Dendritic cell treated with granulocyte-macrophage colony-stimulating factor and Interleukin-4, amounts not matched to agents 40 ng/mL and 50 ng/mL, for 4 days (primary cell): ENCODE data around the gene BRAP.
"Not testable (repeated sequence)": the region's sequence is repeated elsewhere in the genome, so short reads cannot be mapped to it uniquely, and the experiment has no call there.

ENCODE experiments used
- H3K27ac Mint-ChIP-seq: one replicate; pipeline ENCODE4 v1.8.0; 2022; ENCODE audit warnings: mild to moderate bottlenecking, mixed read lengths
- H3K27me3 Mint-ChIP-seq: one replicate; pipeline ENCODE4 v1.8.0; 2022; ENCODE audit warnings: mild to moderate bottlenecking, mixed read lengths
- H3K36me3 Mint-ChIP-seq: one replicate; pipeline ENCODE4 v1.8.0; 2022; ENCODE audit warnings: low read depth, mixed read lengths
- H3K4me1 Mint-ChIP-seq: one replicate; pipeline ENCODE4 v1.8.0; 2022; ENCODE audit warnings: low read depth, mixed read lengths
- H3K4me3 Mint-ChIP-seq: one replicate; pipeline ENCODE4 v1.8.0; 2022; ENCODE audit warnings: mild to moderate bottlenecking, moderate library complexity, mixed read lengths
- H3K9me3 Mint-ChIP-seq: one replicate; pipeline ENCODE4 v1.8.0; 2022; ENCODE audit warnings: mixed read lengths
- intact Hi-C: fragments of 100-400 bp; cut with micrococcal nuclease; formaldehyde crosslinking; loops from one replicate; pipeline ENCODE4 v1.15.0; 2022

Gene BRAP

DNA sequence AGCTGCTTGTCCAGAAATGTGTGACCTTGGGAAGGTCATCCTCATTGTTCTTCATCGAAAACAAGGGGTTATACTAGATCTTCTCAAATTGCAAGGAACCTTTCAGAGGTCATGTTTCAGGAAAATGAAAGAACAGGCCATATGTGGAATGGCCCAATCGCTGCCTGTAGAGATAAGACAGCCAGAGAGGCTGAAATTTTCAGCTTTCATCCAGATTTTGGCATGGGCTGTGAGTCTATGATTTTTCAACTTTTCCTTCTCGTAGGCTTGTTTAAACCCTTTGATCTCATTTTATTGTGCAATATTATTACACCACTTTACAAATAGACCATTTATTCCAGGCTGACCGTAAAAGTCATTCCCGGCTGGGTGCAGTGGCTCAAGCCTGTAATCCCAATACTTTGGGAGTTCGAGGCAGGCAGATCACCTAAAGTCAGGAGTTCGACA is 69.6 kb downstream of the BRAP start:
- Mint-ChIP-seq H3K36me3 (no peaks in the 10 kb centered on the region), H3K27me3 (no peaks in the 10 kb centered on the region), H3K4me1 (no peaks in the 10 kb centered on the region), H3K9me3 (no peaks in the 10 kb centered on the region), H3K27ac (no peak overlapping the region), H3K4me3 (no peak overlapping the region)
- intact Hi-C loops: no loop called here

DNA sequence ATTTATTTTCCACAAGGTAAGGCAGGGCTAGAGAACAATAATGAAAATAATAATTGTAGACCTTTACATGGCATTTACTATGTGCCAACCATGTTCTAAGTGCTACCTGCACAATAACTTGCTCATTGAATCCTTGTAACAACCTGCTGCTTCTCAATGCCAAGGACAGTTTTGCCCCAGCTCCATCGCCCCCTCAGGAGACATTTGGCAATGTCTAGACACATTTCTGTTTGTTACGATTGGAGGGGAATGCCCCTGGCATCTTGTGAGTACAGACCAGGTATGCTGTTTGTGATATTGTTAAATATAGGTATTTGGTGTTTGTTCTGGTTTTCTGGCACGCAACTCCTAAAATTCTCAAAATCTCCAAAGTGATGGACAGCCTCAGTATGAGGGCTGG is 78.5 kb downstream of the BRAP start:
- Mint-ChIP-seq H3K27ac (no peak overlapping the region), H3K4me1 (no peaks in the 10 kb centered on the region), H3K36me3 (no peaks in the 10 kb centered on the region), H3K27me3 (no peaks in the 10 kb centered on the region), H3K9me3 (no peaks in the 10 kb centered on the region), H3K4me3 (no peak overlapping the region)
- intact Hi-C loops: no loop called here

DNA sequence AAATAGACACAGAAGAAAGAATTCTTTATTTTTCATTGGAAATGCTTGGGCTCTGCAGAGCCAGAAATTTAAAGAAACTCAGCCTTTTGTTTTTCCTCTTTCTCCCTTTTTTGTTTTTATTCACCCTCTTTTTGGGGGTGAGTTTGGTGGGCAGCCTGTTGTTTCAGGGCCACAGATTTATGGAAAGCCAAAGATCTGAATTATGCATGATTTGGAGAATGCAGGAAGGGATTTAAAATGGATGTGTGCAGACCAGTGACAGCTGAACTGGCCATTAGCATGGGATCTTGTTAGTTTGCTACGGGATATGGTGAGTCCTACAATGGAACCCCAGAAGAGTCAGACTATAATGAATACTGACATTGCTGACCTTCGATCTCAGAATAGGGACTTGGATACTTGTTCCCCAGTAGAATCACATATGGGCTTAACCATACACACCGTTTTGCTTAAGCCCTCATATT is 79.0 kb downstream of the BRAP start:
- Mint-ChIP-seq H3K27me3 (no peaks in the 10 kb centered on the region), H3K9me3 (no peaks in the 10 kb centered on the region), H3K4me3 (no peak overlapping the region), H3K36me3 (no peaks in the 10 kb centered on the region), H3K4me1 (no peaks in the 10 kb centered on the region), H3K27ac (no peak overlapping the region)
- intact Hi-C loops: no loop called here

DNA sequence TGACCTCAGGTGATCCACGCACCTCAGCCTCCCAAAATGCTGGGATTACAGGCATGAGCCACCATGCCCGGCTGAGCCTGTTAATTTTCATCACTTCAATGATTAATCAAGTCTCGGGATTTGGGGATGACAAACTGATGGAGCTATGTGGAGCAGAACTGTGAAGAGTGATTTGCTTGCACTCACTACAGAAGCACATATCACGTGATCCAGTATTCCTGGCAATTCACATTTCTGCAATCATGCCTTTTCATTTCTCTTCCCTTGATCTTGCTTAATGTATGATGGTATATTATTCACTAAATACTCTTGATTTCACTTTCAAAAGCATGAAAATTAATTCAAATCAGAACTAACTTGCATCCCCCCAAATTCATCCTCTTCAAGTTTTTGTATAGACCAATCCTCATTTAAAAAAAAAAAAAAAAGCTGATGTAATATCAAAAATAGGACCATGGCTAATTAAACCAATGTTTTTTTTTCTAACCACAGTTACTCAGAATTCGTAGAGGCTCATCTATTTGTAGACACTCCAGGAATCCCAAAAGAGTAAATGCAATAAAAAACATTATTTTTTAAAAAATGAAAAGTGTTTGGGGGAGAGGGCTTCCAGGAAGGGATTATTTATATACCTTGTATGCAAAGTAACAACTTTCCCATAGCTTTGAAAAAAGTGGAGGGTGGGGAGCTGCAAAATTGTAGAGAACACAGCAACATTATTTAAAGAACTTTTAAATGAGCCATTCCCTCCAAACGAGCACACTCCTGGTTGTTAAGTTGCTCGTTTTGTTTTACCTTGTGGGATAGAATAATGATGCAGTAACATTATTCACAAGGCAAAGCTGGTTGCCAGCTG is 79.6 kb downstream of the BRAP start:
- intact Hi-C loops: no loop called here
- no peaks in the 10 kb centered on the region for H3K4me1 Mint-ChIP-seq
- no peak overlapping the region for H3K4me3 Mint-ChIP-seq
- H3K36me3 Mint-ChIP-seq: no peaks in the 10 kb centered on the region
- H3K27ac Mint-ChIP-seq: no peak overlapping the region
- H3K27me3 Mint-ChIP-seq: no peaks in the 10 kb centered on the region
- no peaks in the 10 kb centered on the region for H3K9me3 Mint-ChIP-seq

DNA sequence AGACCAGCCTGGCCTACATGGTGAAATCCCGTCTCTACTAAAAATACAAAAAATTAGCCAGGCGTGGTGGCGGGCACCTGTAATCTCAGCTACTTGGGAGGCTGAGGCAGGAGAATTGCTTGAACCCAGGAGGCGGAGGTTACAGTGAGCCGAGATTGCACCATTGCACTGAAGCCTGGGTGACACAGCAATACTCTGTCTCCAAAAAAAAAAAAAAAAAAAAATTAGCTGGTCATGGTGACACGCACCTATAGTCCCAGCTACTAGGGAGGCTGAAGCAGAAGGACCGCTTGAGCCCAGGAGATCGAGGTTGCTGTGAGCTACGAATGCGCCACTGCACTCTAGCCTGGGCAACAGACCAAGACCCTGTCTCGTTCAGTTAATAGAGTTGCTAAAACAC is 82.9 kb downstream of the BRAP start:
- H3K36me3 Mint-ChIP-seq, H3K27ac Mint-ChIP-seq, H3K4me1 Mint-ChIP-seq, intact Hi-C loops, H3K4me3 Mint-ChIP-seq, H3K9me3 Mint-ChIP-seq, H3K27me3 Mint-ChIP-seq: not testable (repeated sequence)

DNA sequence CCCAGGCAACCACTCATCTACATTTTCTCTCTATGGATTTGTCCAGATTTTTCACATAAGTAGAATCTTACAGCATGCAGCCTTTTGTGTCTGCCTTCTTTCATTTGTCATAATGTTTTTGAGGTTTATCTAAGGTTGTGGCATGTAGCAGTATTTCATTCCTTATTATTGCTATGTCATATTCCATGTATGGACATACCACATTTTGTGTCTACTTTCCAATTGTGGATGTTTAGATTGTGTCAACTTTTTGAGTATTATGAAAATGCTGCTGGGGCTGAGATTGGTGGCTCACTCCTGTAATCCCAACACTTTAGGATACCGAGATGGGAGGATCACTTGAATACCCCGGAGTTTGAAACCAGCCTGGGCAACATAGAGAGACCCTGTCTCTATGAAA is 83.4 kb downstream of the BRAP start:
- no peaks in the 10 kb centered on the region for H3K27me3 Mint-ChIP-seq
- H3K9me3 Mint-ChIP-seq: no peaks in the 10 kb centered on the region
- H3K4me1 Mint-ChIP-seq: peaks cover 14% of the 10 kb centered on the region
- no peak overlapping the region for H3K4me3 Mint-ChIP-seq
- peaks cover 11% of the 10 kb centered on the region for H3K36me3 Mint-ChIP-seq
- intact Hi-C loops: no loop called here
- no peak overlapping the region for H3K27ac Mint-ChIP-seq

DNA sequence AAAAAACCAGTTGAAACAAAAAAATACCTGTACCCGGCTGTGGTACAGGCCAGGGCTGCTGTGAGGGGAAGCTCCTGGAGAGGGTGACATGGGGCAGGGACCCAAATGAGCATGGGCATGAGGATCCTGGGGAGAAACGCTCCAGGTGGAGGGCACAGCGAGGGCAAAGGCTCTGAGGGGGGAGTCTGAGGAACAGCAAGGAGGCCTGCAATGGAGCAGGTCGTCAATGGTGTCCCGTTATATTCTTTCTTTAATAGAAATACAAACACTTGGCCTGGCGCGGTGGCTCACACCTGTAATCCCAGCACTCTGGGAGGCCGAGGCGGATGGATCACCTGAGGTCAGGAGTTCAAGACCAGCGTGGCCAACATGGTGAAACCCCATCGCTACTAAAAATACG is 84.8 kb downstream of the BRAP start:
- Mint-ChIP-seq H3K36me3 (peaks cover 18% of the 10 kb centered on the region), H3K4me1 (peaks cover 21% of the 10 kb centered on the region)
- H3K9me3 Mint-ChIP-seq, H3K4me3 Mint-ChIP-seq, H3K27me3 Mint-ChIP-seq, intact Hi-C loops, H3K27ac Mint-ChIP-seq: not testable (repeated sequence)

DNA sequence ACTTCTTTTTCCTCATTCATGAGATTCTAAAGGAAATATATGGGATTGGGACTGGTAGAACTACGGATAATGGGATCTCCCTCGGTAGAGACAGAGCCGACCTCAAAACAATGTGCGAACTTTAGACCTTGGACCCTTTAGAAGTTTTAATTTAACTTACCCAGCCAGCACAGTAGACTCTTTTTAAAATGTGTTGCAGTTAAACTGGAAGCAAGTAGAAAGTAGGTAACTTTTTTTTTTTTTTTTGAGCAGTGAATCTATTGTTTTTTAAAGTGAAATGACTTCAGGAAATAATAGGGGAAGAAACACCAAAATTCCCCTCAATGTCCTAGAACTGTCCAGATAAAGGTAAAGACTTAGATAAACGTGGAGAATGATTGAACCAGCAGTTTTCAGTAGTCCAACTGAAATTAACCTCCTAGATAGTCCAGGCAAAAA is 85.5 kb downstream of the BRAP start:
- H3K27ac Mint-ChIP-seq: peak overlapping the region; percentile 87
- H3K9me3 Mint-ChIP-seq: no peaks in the 10 kb centered on the region
- H3K4me1 Mint-ChIP-seq: peaks cover 29% of the 10 kb centered on the region
- no peaks in the 10 kb centered on the region for H3K27me3 Mint-ChIP-seq
- H3K36me3 Mint-ChIP-seq: peaks cover 25% of the 10 kb centered on the region
- peak overlapping the region; percentile 88 for H3K4me3 Mint-ChIP-seq
- intact Hi-C loops: no loop called here

DNA sequence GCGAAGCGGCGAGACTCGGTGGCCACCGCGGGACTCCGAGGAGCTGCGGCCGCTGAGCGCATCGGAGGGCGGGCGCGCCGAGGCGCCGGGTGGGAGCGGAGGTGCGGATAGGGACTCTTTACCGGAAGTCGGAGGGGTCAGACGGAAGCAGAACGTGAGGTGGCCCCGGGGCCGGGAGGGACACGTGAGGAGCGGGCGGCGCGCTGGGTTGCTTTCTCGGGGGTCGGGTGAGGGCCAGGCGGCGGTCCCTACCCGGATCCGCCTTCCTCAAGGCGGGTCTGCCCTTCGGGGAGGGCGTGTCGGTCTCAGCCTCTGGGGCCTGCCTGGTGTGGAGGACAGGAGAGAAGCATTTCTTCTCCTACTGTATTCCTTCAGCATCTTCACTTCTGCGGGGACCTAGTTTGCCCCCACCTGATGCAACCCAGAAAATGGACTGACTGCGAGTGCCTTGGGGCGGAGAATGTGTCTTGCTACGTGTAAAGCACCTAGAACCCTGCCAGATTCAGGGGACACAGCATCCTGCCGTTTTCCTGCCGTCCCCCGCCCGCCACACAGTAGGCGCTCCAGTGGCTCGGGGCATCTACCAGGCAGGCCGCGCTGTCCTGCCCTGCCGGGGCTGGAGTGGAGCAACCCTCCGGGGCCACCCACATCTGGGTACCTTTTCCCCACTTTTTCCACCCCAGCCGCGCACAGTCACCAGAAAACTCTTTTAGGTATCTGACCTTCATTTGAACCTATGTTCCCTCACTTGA is 86.1 kb downstream of the BRAP start:
- Mint-ChIP-seq H3K27me3 (no peaks in the 10 kb centered on the region), H3K36me3 (peaks cover 31% of the 10 kb centered on the region), H3K27ac (peak overlapping the region; percentile 87), H3K4me3 (peak overlapping the region; percentile 88), H3K4me1 (peaks cover 35% of the 10 kb centered on the region), H3K9me3 (no peaks in the 10 kb centered on the region)
- intact Hi-C loops: loop anchor here (10.0 kb wide), 1 partner anchor 85 kb away; the partner anchor contains the start of genes ACAD10 and BRAP

DNA sequence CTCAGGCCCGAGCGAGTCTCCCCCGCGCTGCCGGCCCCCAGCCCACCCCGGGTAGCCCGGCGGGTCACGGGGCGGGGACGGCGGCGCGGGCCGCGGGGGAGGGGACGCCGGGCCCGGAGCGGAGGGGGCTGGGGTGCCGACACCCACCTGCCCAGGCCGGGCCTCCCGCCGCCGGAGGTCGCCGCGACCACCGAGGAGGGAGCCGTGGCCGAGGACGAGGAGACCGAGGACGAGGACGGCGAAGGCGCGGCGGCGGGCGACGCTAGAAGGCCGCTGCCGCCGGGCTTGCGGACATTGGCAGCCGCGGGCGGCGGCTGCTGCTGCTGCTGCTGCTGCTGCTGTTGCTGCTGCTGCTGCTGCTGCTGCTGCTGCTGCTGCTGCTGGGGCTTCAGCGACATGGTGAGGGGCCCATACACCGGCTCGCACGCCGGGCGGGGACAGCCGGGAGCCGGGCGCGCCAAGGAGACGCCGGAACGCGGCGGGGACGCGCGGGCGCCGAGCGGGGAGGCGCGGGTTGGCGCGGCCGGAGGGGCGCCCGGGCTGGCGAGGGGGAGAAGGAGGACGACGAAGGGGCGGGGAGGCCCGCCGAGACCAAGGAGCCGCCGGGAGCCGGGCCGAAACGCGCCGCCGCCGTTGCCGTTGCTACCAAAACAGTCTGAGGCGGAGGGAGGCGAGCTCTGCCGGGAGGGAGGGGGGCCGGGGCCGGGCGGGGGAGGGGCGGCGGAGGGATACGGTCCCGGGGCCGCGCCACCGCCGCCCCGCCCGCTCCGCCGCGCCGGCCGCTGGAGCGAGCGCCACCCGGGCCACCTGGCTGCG is 86.9 kb downstream of the BRAP start, which contains the start of gene ATXN2:
TSS of gene ATXN2 (minus strand) at position 679 of the 816 bp plus-strand sequence. CDS start at position 398, 281 bp downstream.
- intact Hi-C loops: loop anchor here (10.0 kb wide), 1 partner anchor 86 kb away; the partner anchor contains the start of genes ACAD10 and BRAP
- peaks cover 40% of the 10 kb centered on the region for H3K4me1 Mint-ChIP-seq
- H3K36me3 Mint-ChIP-seq: peaks cover 31% of the 10 kb centered on the region
- peak within 1 kb of the TSS; percentile 87 for H3K27ac Mint-ChIP-seq
- H3K27me3 Mint-ChIP-seq: no peaks in the 10 kb centered on the region
- peak within 1 kb of the TSS; percentile 98 for H3K4me3 Mint-ChIP-seq
- H3K9me3 Mint-ChIP-seq: no peaks in the 10 kb centered on the region

DNA sequence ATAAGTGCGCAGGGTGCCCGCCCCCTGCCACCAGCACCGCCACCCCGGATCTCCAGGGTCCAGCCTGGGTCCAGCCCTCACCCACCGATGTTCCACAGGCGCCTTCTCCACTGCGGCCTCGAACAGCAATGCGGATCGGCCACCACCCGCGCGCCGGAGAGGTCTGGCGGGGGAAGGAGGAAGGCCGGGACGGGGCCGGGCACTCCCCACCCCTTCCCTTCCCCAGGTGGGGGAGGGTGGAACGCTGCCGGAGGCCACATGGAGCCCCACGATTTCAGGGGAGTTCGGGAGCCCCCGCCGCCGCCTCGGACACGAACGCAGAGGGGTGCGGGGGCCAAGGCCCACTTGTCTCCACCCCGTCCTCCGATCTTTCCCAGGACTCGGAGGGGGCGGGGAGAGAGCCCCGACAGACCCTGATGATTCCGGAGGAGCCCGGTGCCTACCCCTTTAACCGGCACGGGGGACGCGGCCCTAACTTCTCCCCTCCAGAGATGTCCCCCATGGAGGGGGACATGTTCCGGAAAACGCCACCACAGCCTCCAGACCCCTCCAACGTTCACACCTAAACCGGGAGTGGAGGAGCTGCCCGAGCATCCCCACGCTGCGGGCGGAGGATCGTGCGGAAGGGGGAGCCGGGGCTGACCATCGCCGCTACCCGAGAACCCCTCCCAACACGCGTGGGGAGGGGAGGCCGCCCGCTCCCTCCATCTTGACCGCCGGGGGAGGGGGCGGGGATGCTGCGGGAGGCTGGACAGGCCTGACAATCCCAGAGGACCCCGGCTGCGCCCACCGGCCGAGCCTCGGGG is 87.7 kb downstream of the BRAP start:
- no peaks in the 10 kb centered on the region for H3K9me3 Mint-ChIP-seq
- H3K27ac Mint-ChIP-seq: peak overlapping the region; percentile 87
- intact Hi-C loops: loop anchor here (10.0 kb wide), 1 partner anchor 87 kb away; the partner anchor contains the start of genes ACAD10 and BRAP
- no peaks in the 10 kb centered on the region for H3K27me3 Mint-ChIP-seq
- peak overlapping the region; percentile 98 for H3K4me3 Mint-ChIP-seq
- H3K4me1 Mint-ChIP-seq: peaks cover 43% of the 10 kb centered on the region
- peaks cover 31% of the 10 kb centered on the region for H3K36me3 Mint-ChIP-seq

DNA sequence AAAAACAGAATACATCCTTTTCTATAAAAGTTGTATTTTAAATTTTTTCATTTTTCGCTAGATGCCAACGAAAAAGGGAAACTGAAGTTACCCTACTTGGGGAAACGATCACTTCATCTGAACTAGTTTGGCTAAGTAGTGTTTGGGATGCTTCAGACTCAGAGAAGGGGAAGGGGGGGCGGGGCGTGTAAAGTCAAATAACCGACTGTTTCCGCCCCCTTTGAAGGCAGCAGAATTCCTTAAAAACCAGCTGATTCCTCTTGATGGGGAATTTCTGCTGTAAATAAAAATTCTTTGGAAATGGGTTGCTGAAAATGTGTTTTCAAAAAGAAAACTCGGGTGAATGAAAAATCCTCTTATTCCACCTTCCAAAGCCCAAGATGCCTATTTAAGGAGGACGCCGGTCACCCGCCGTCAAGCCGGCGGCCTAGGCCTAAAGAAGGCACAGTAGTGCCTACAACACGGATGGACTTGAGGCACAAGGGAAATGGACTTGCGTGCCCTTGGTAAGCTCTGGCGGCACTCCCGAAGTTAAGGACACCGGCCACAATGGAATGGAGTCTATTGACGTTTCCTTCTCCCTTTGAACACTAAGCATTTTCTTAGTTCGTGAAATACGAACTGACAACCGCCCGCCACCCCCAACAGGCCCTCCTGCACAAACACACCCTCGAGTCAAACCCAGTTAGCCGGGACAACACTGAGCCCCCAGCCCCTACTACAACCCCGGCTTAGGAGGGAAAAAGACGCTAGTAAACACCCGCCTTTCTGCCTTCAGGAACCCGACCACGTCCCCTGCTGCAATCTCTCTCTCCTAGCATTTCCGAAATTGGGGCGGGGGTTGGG is 88.5 kb downstream of the BRAP start:
- intact Hi-C loops: loop anchor here (10.0 kb wide), 1 partner anchor 88 kb away; the partner anchor contains the start of genes ACAD10 and BRAP
- Mint-ChIP-seq H3K36me3 (peaks cover 31% of the 10 kb centered on the region), H3K27ac (peak overlapping the region; percentile 87), H3K9me3 (no peaks in the 10 kb centered on the region), H3K4me3 (peak overlapping the region; percentile 98), H3K4me1 (peaks cover 43% of the 10 kb centered on the region), H3K27me3 (no peaks in the 10 kb centered on the region)
